GM12801 (cell line): ENCODE data around the gene AK8.

ENCODE experiments used
- TF ChIP-seq, protein P1 (sequence below): IDR thresholded peaks from one replicate; pipeline ENCODE4 v1.5.1; 2011; ENCODE audit warnings: control low read depth; ENCODE audit not compliant: insufficient read length; ENCODE audit errors: extremely low read depth

AK8 gene

DNA sequence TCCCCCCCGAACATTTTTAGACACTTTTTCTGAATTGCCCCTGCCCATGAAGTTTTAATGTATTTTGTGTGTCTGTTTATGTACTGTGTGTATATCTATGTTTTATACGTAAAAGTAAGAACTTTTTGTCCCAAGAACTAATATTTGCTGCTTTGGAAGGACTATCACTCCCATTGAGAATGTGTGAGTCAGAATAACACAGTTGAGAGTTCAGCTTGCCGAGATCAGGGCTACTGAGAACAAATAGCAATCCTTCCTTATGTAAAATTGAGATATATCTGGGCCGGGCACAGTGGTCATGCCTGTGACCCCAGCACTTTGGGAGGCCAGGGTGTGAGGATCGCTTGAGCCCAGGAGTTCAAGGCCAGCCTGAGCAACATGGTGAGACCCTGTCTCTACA is 196.5 kb downstream of the AK8 start:
- TF ChIP-seq, protein P1, sequence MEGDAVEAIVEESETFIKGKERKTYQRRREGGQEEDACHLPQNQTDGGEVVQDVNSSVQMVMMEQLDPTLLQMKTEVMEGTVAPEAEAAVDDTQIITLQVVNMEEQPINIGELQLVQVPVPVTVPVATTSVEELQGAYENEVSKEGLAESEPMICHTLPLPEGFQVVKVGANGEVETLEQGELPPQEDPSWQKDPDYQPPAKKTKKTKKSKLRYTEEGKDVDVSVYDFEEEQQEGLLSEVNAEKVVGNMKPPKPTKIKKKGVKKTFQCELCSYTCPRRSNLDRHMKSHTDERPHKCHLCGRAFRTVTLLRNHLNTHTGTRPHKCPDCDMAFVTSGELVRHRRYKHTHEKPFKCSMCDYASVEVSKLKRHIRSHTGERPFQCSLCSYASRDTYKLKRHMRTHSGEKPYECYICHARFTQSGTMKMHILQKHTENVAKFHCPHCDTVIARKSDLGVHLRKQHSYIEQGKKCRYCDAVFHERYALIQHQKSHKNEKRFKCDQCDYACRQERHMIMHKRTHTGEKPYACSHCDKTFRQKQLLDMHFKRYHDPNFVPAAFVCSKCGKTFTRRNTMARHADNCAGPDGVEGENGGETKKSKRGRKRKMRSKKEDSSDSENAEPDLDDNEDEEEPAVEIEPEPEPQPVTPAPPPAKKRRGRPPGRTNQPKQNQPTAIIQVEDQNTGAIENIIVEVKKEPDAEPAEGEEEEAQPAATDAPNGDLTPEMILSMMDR, result no peak

DNA sequence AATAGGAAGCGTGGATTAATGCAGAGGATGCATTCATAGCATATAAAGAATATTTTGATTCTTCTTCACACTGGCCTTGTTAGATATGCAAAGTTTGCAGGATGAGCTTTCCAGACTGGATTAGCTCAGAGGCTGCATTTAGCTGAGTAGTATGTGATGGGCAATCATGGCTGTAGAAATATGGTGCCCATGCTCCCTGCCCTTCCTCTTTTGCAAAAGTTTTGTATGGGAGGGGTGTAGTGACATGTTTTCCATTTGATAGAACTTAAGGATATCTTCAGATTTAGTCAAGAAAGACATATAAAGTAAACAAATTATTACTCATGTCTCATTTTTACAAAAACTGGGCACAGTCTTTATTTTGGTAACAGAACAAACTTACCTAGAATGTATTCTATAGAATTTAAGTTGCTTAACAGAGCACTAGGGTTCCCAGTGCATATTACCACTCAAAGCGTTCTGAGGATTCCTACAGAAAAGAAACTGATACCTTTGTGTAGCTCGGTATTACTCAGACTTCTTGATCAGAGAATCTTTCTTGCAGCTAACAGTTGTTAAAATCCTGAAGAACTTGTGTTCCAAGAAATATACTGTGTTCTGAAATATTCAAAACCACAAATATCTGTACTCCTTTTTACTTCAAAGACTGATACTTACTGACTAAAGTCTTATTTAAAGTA is 198.0 kb downstream of the AK8 start:
- TF ChIP-seq, protein P1, result no peak

DNA sequence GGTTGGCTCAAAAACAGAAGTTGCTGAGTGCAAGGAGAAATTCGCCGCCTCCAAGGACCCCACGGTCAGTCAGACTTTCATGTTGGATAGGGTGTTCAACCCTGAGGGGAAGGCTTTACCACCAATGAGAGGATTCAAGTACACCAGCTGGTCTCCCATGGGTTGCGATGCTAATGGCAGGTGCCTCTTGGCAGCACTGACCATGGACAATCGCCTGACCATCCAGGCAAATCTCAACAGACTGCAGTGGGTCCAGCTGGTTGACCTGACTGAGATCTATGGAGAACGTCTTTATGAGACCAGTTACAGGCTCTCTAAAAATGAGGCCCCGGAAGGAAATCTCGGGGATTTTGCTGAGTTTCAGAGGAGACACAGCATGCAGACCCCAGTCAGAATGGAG is 200.1 kb downstream of the AK8 start:
- TF ChIP-seq, protein P1, result no peak
